ENCODE measurements around the gene CREB3L1.

The CREB3L1 gene

GRCh38 chr11:46347637-46348311, 70.3 kb downstream of the CREB3L1 start:
- DNase-seq, result no peak

- no peak for DNase-seq
These were observed 71.3 kb downstream of the CREB3L1 start for GRCh38 chr11:46348566-46349401.

- DNase-seq, result no peak
These were observed 73.2 kb downstream of the CREB3L1 start for GRCh38 chr11:46350695-46351094.

- DNase-seq, result no peak
These were observed 73.7 kb downstream of the CREB3L1 start for GRCh38 chr11:46351148-46351547.

- no peak for DNase-seq
These were observed 74.1 kb downstream of the CREB3L1 start for GRCh38 chr11:46351606-46352005.

GRCh38 chr11:46352063-46352841, 74.8 kb downstream of the CREB3L1 start:
- DNase-seq, result no peak

- DNase-seq, result no peak
These were observed 76.2 kb downstream of the CREB3L1 start for GRCh38 chr11:46353698-46354097.

GRCh38 chr11:46356924-46357482, 79.5 kb downstream of the CREB3L1 start:
- DNase-seq, result no peak

GRCh38 chr11:46357483-46357936, 80.0 kb downstream of the CREB3L1 start:
- no peak for DNase-seq

GRCh38 chr11:46359953-46360352, 82.5 kb downstream of the CREB3L1 start:
- no peak for DNase-seq

GRCh38 chr11:46360878-46361277, 83.4 kb downstream of the CREB3L1 start:
- DNase-seq, result no peak

GRCh38 chr11:46361283-46362155, 84.1 kb downstream of the CREB3L1 start:
- DNase-seq, result no peak

GRCh38 chr11:46362156-46363030, 84.9 kb downstream of the CREB3L1 start:
- DNase-seq, result no peak

- DNase-seq, result no peak
These were observed 85.6 kb downstream of the CREB3L1 start for GRCh38 chr11:46363031-46363407.

GRCh38 chr11:46363455-46364005, 86.1 kb downstream of the CREB3L1 start:
- DNase-seq, result no peak

GRCh38 chr11:46364056-46364455, 86.6 kb downstream of the CREB3L1 start:
- DNase-seq, result no peak

- no peak for DNase-seq
These were observed 87.3 kb downstream of the CREB3L1 start for GRCh38 chr11:46364791-46365190.

GRCh38 chr11:46366260-46366659, 88.8 kb downstream of the CREB3L1 start:
- no peak for DNase-seq

GRCh38 chr11:46366661-46367161, 89.2 kb downstream of the CREB3L1 start:
- DNase-seq, result no peak

- DNase-seq, result no peak
These were observed 89.9 kb downstream of the CREB3L1 start for GRCh38 chr11:46367244-46367915.
